Neural progenitor cell (in vitro differentiated cells): ENCODE measurements around the gene BTBD10.

Experiments
- EZH2phosphoT487 ChIP-seq: fragments of 200-600 bp; sonication (generic); IDR thresholded peaks from 2 replicates; pipeline ENCODE4 v1.6.1; 2017; ENCODE audit warnings: antibody characterized with exemption
- TF ChIP-seq, protein P1 (sequence below): fragments of 200-600 bp; sonication (generic); IDR thresholded peaks from 2 replicates; pipeline ENCODE4 v1.5.1; 2017; ENCODE audit warnings: antibody characterized with exemption, mild to moderate bottlenecking

DNA sequence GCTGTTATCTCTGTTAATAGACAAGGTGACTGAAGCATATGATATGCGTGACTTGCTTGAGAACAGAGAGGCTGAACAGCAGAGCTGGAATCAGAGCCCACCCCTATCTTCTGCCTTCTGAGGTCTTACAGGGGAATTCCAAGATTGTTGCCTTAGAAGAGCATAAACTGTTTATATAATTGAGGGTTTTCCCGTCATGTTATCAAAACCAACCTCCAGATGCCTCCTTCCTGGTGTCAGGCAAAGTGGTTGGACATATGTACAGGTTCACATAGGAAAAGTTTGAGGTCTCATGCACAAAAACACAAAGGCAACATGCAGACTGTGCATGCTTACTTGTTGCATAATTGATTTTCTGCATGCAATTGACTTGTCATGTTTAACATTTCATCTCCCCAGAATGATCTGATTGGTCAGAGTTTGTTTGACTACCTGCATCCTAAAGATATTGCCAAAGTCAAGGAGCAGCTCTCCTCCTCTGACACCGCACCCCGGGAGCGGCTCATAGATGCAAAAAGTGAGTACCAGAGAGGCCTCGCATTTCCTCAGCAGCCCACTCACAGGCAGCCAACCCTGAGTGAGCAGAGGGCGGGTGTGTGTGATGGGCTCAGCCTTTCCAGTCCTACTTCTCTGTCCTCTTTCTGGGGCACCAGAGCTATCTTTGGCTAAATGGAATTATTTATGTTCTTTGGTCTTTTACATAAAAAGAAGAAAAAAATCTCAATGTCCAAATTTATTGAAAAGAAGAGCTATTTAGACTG, 96.6 kb downstream of the BTBD10 start:
- TF ChIP-seq, protein P1, sequence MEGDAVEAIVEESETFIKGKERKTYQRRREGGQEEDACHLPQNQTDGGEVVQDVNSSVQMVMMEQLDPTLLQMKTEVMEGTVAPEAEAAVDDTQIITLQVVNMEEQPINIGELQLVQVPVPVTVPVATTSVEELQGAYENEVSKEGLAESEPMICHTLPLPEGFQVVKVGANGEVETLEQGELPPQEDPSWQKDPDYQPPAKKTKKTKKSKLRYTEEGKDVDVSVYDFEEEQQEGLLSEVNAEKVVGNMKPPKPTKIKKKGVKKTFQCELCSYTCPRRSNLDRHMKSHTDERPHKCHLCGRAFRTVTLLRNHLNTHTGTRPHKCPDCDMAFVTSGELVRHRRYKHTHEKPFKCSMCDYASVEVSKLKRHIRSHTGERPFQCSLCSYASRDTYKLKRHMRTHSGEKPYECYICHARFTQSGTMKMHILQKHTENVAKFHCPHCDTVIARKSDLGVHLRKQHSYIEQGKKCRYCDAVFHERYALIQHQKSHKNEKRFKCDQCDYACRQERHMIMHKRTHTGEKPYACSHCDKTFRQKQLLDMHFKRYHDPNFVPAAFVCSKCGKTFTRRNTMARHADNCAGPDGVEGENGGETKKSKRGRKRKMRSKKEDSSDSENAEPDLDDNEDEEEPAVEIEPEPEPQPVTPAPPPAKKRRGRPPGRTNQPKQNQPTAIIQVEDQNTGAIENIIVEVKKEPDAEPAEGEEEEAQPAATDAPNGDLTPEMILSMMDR, result no peak
- no peak for TF ChIP-seq EZH2phosphoT487
